Ovary (tissue), 9 donors: Measurements from ENCODE around the gene TNPO1. TPM values are rescaled to one million over a fixed set of nuclear protein-coding genes. Genes with fewer than 3 reads are reported as not detected.
"Not testable (repeated sequence)": the region's sequence is repeated elsewhere in the genome, so short reads cannot be mapped to it uniquely, and the experiment has no call there.

Source experiments
- DNase-seq, 5 donors: peaks; one replicate each; pipeline ENCODE4 v3.0.0-alpha.2; 2019 to 2020
- H3K27ac ChIP-seq, 2 donors: fragments of 200-600 bp; one replicate each; pipeline versions ENCODE4 v1.5.1 to v1.8.0; 2019 to 2022
- H3K27me3 ChIP-seq: fragments of 200-600 bp; one replicate; pipeline ENCODE4 v1.8.0; 2022
- H3K36me3 ChIP-seq: fragments of 200-600 bp; sonication (generic); one replicate; pipeline ENCODE4 v1.5.1; 2019
- H3K4me1 ChIP-seq: one replicate; pipeline ENCODE4 v1.8.1; 2013; ENCODE audit warnings: mild to moderate bottlenecking, moderate library complexity; ENCODE audit not compliant: insufficient read depth
- H3K4me3 ChIP-seq: fragments of 200-600 bp; sonication (generic); one replicate; pipeline ENCODE4 v1.5.1; 2017
- H3K9me3 ChIP-seq, 2 donors: fragments of 200-600 bp in 1 of 2; sonication (generic) in 1 of 2; one replicate each; pipeline versions ENCODE4 v1.5.1 to v1.8.1; 2013 to 2019; ENCODE audit warnings: mild to moderate bottlenecking in 1 of 2, moderate library complexity in 1 of 2
- EP300 ChIP-seq: sonication (generic); formaldehyde crosslinking; IDR thresholded peaks from one replicate; pipeline ENCODE4 v1.6.1; 2017; ENCODE audit warnings: antibody characterized with exemption
- POLR2A ChIP-seq: fragments of 450-650 bp; IDR thresholded peaks from one replicate; pipeline ENCODE4 v1.6.1; 2017; ENCODE audit warnings: antibody characterized with exemption, mild to moderate bottlenecking, moderate library complexity
- WGBS, 3 donors: extraction: QIAGEN DNeasy Blood & Tissue Kit in 1 of 3; methylation state at CpG; one replicate each; pipeline versions ENCODE4 v1.1.5 to v1.1.7; 2013 to 2017; 5-methylcytosine and 5-hydroxymethylcytosine counted together
- intact Hi-C, 4 donors: fragments of 100-400 bp; cut with DNase I; formaldehyde crosslinking; loops; one replicate each; pipeline versions ENCODE4 v1.11.0 to v1.15.1; 2022 to 2023
- polyA plus RNA-seq, 2 donors: library from polyadenylated mRNA; stranded (reverse); fragments of 200-250 nt in 1 of 2; fragments of 350-450 nt in 1 of 2; fragmentation: Illumina TruSeq in 1 of 2; extraction: RNeasy Lipid Tissue Mini Kit (QIAGEN cat#74804) in 1 of 2; gene quantifications; one replicate each; pipeline ENCODE4 v1.2.3, GENCODE V29; 2013 to 2014
- total RNA-seq, 7 donors: library from RNA; depleted of rRNA in 2 of 7; stranded (reverse); fragments of >200 nt in 2 of 7; fragmentation: NEBNext Ultra II Directional in 3 of 7; extraction: Animal tissue kit (Norgen Biotek cat#: 25700) in 3 of 7; gene quantifications; one replicate each; pipeline versions ENCODE4 v1.1.0 to v1.2.4, GENCODE V29; 2016 to 2023
- TF ChIP-seq, protein P1 (sequence below), 3 donors: fragments of 450-650 bp in 2 of 3; fragments of 200-600 bp in 1 of 3; IDR thresholded peaks; one replicate each; pipeline versions ENCODE4 v1.5.1 to v1.8.0; 2016 to 2022; ENCODE audit warnings: antibody characterized with exemption in 3 of 3, mild to moderate bottlenecking in 1 of 3
- donor health status: DM: no; HTN: no; CAD: no; lungs with moderate emphysema.
- donor health status: DM: no; HTN: no; CAD: no.
- donor health status: Bipolar disorder and iron deficiency.
- donor health status: DM: yes; HTN: yes; CAD: no.
- donor health status: DM: no; HTN: no; CAD: no.
- donor health status: DM: yes; HTN: yes; CAD: no.

The TNPO1 gene
- total and polyA plus RNA-seq, 9 donors: 14.9 to 99.3 (median 61.8) TPM

DNA sequence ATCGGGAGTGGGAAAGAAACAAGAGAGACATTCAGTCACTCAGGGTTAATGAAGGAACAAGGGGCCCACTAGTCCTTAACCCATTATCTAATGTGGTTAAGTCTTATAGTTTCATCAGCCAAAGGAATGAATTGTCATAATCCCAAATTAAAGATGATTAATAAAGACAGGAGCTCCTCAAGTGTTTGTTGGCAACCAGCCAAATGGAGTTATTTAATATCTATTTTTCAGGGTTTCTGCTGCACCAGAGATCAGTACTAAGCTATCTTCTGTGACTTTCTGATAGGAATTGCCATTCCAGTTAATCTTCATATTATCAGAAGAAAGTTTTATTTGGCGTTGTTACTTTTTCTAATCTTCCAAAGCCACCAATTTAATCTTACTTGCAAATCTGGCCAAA is 105.4 kb downstream of the TNPO1 start:
- Histone ChIP-seq H3K27me3 (no peaks in the 10 kb centered on the region), H3K36me3 (no peaks in the 10 kb centered on the region), H3K9me3 (no peaks in the 10 kb centered on the region), H3K27ac (no peak overlapping the region), H3K4me1 (no peaks in the 10 kb centered on the region), H3K4me3 (no peak overlapping the region)
- TF ChIP-seq EP300 (no peak), POLR2A (no peak)
- WGBS, 3 donors: 71 to 79% (median 79%) methylated on average over 2 of the region's 2 CpGs
- intact Hi-C loops: no loop called here
- no peak for DNase-seq

DNA sequence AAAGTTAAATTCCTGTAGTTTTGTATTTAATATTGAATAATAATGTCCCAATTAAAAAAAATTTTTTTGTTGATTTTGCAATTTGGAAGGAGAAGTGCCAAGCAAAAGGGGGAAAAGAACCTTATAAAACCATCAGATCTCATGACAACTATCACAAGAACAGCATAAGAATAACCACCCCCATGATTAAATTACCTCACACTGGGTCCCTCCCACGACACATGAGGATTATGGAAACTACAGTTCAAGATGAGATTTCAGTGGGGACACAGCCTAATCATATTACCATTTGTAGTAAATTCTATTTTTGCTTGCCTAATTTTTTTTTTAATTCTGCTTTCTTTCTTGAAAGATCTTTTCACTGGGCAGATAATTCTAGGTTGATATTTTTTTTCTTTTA is 106.0 kb downstream of the TNPO1 start:
- no peak for TF ChIP-seq POLR2A
- TF ChIP-seq EP300: no peak
- TF ChIP-seq, protein P1, sequence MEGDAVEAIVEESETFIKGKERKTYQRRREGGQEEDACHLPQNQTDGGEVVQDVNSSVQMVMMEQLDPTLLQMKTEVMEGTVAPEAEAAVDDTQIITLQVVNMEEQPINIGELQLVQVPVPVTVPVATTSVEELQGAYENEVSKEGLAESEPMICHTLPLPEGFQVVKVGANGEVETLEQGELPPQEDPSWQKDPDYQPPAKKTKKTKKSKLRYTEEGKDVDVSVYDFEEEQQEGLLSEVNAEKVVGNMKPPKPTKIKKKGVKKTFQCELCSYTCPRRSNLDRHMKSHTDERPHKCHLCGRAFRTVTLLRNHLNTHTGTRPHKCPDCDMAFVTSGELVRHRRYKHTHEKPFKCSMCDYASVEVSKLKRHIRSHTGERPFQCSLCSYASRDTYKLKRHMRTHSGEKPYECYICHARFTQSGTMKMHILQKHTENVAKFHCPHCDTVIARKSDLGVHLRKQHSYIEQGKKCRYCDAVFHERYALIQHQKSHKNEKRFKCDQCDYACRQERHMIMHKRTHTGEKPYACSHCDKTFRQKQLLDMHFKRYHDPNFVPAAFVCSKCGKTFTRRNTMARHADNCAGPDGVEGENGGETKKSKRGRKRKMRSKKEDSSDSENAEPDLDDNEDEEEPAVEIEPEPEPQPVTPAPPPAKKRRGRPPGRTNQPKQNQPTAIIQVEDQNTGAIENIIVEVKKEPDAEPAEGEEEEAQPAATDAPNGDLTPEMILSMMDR (IDR thresholded peaks at IDR 0.05): no peak
- DNase-seq: no peak
- WGBS, 3 donors: 70 to 81% (median 80%) methylated on average over 1 of the region's 1 CpG
- H3K9me3 ChIP-seq: no peaks in the 10 kb centered on the region
- no peaks in the 10 kb centered on the region for H3K27me3 ChIP-seq
- intact Hi-C loops: no loop called here
- H3K4me1 ChIP-seq: no peaks in the 10 kb centered on the region
- no peak overlapping the region for H3K4me3 ChIP-seq
- H3K27ac ChIP-seq: no peak overlapping the region
- H3K36me3 ChIP-seq: no peaks in the 10 kb centered on the region

DNA sequence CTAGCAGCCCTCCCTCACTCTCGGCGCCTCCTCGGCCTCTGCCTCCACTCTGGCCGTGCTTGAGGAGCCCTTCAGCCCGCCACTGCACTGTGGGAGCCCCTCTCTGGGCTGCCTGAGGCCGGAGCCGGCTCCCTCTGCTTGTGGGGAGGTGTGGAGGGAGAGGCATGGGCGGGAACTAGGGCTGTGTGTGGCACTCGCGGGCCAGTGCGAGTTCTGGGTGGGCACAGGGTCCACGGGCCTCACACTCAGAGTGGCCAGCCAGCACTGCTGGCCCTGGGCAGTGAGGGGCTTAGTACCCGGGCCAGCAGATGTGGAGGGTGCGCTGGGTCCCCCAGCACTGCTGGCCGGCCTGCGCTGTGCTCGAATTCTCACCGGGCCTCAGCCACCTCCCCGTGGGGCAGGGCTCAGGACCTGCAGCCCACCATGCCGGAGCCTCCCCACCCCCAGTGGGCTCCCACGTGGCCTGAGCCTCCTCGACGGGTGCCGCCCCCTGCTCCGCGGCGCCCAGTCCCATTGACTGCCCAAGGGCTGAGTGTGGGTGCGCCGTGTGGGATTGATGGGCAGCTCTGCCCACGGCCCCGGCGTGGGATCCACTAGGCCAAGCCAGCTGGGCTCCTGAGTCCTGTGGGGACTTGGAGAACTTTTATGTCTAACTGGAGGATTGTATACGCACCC is 109.0 kb downstream of the TNPO1 start:
- Histone ChIP-seq H3K4me1 (no peaks in the 10 kb centered on the region), H3K9me3 (no peaks in the 10 kb centered on the region), H3K27me3 (no peaks in the 10 kb centered on the region), H3K4me3 (no peak overlapping the region), H3K36me3 (no peaks in the 10 kb centered on the region), H3K27ac (no peak overlapping the region)
- DNase-seq: no peak
- WGBS, 3 donors: 95 to 96% (median 95%) methylated on average over 30 to 33 of the region's 33 CpGs
- TF ChIP-seq, protein P1 (IDR thresholded peaks at IDR 0.05): no peak
- TF ChIP-seq POLR2A (no peak), EP300 (no peak)
- intact Hi-C loops: no loop called here

DNA sequence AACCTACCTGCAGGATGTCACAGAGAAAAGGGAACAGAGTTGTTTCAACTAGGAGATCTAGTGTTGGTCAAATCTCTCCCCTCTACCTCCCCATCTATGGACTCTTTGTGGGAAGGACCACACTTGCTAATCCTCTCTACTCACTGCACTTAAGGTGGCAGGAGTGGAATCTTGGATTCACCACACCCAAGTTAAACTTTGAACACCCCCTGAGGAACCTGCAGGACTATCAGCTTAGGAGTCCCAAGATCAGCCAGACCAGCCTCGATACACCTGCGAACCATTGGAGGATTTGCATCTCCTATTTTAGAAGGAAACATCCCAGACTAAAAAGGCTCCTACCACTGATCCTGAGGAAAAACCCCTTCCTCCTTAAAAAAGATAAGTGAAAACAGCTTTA is 116.2 kb downstream of the TNPO1 start:
- H3K4me1 ChIP-seq, H3K27me3 ChIP-seq, intact Hi-C loops, H3K27ac ChIP-seq, H3K4me3 ChIP-seq, DNase-seq, H3K9me3 ChIP-seq, H3K36me3 ChIP-seq: not testable (repeated sequence)
- WGBS, 3 donors: 91 to 94% (median 91%) methylated on average over 2 of the region's 2 CpGs

DNA sequence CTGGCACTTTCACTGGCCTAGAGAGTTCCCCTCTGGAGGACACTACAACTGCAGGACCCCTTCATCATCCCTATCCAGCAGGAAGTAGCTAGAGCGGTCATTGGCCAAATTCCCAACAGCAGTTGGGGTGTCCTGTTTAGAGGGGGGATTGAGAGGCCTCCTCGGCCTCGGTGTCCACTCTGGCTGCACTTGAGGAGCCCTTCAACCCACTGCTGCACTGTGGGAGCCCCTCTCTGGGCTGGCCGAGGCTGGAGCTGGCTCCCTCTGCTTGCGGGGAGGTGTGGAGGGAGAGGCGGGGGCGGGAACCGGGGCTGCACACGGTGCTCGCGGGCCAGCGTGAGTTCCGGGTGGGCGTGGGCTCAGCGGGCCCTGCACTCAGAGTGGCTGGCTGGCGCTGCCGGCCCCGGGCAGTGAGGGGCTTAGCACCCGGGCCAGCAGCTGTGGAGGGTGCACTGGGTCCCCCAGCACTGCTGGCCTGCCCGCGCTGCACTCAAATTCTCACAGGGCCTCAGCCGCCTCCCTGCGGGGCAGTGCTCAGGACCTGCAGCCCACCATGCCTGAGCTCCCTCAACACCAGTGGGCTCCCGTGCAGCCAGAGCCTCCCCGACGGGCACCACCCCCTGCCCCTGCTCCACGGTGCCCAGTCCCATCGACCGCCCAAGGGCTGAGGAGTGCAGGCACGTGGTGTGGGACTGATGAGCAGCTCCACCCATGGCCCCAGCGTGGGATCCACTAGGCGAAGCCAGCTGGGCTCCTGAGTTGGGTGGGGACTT is 118.7 kb downstream of the TNPO1 start:
- H3K9me3 ChIP-seq, H3K4me1 ChIP-seq, H3K27me3 ChIP-seq, H3K36me3 ChIP-seq, H3K27ac ChIP-seq, H3K4me3 ChIP-seq, DNase-seq, intact Hi-C loops: not testable (repeated sequence)
- WGBS, 3 donors: 94 to 95% (median 94%) methylated on average over 28 to 32 of the region's 32 CpGs

DNA sequence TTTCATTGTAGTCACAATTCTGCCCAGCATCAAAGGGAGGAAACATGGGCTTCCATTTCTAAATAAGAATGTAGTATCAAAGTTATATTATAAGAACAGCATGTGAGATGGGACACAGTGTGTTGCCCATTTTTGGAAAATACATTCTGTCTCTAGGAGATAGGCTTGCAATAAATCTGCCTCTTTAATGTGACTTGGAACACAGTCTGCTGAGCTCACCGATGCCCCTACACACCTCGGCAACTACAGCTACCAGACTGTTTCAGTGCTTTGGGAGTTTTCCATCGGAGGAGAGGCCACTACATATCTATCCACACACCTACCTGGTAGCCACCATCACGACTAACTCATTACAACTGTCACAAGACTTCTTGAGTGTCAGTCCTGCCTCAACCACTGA is 120.4 kb downstream of the TNPO1 start:
- Histone ChIP-seq H3K9me3 (no peaks in the 10 kb centered on the region), H3K27ac (no peak overlapping the region), H3K4me1 (no peaks in the 10 kb centered on the region), H3K36me3 (no peaks in the 10 kb centered on the region), H3K4me3 (no peak overlapping the region), H3K27me3 (no peaks in the 10 kb centered on the region)
- WGBS, 3 donors: 60 to 77% (median 68%) methylated on average over 4 of the region's 4 CpGs
- DNase-seq: no peak
- TF ChIP-seq, protein P1 (IDR thresholded peaks at IDR 0.05): no peak
- TF ChIP-seq EP300: no peak
- TF ChIP-seq POLR2A: no peak
- intact Hi-C loops: no loop called here
